Right lobe of liver (tissue), 4 donors: ENCODE data around the gene SEMA3A.

Source experiments
- CTCF ChIP-seq, 4 donors: fragments of 200-600 bp in 3 of 4; fragments of 450-650 bp in 1 of 4; IDR thresholded peaks; one replicate each; pipeline versions ENCODE4 v1.5.1 to v1.8.0; 2016 to 2022; ENCODE audit warnings: antibody characterized with exemption in 4 of 4, mild to moderate bottlenecking in 2 of 4
- POLR2A ChIP-seq: fragments of 450-650 bp; IDR thresholded peaks from one replicate; pipeline ENCODE4 v1.6.1; 2017; ENCODE audit warnings: antibody characterized with exemption, mild to moderate bottlenecking
- donor health status: DM: no; HTN: no; CAD: no.
- donor health status: DM: no; HTN: no; CAD: no.
- donor health status: DM: no; HTN: yes; CAD: no.

- no peak for TF ChIP-seq CTCF (IDR thresholded peaks at IDR 0.05)
- no peak for TF ChIP-seq POLR2A
Measured at GRCh38 chr7:84113906-84114850, 80.4 kb downstream of the SEMA3A start.
